Suprapubic skin (tissue), 3 donors: ENCODE measurements around the gene ANKRD44.

ENCODE experiments used
- CTCF ChIP-seq, 2 donors: fragments of 200-600 bp in 1 of 2; fragments of 450-650 bp in 1 of 2; sonication (generic) in 1 of 2; IDR thresholded peaks; one replicate each; pipeline ENCODE4 v1.5.1; 2016 to 2019; ENCODE audit warnings: antibody characterized with exemption in 2 of 2, mild to moderate bottlenecking in 1 of 2, moderate library complexity in 1 of 2
- EP300 ChIP-seq: sonication (generic); formaldehyde crosslinking; IDR thresholded peaks from one replicate; pipeline ENCODE4 v1.6.1; 2017; ENCODE audit warnings: antibody characterized with exemption
- POLR2A ChIP-seq, 2 donors: fragments of 450-650 bp; IDR thresholded peaks; one replicate each; pipeline ENCODE4 v1.6.1; 2017; ENCODE audit warnings: antibody characterized with exemption in 2 of 2, mild to moderate bottlenecking in 2 of 2, moderate library complexity in 2 of 2

- no peak for TF ChIP-seq CTCF (IDR thresholded peaks at IDR 0.05)
- TF ChIP-seq POLR2A (IDR thresholded peaks at IDR 0.05) = no peak
- no peak for TF ChIP-seq EP300
Observed at GRCh38 chr2:196987649-196988364, 322.8 kb downstream of the ANKRD44 start.
